Measurements from ENCODE around the gene TOPBP1.

- TF ChIP-seq EP300 (IDR thresholded peaks at IDR 0.05): no peak
- TF ChIP-seq, protein P1, sequence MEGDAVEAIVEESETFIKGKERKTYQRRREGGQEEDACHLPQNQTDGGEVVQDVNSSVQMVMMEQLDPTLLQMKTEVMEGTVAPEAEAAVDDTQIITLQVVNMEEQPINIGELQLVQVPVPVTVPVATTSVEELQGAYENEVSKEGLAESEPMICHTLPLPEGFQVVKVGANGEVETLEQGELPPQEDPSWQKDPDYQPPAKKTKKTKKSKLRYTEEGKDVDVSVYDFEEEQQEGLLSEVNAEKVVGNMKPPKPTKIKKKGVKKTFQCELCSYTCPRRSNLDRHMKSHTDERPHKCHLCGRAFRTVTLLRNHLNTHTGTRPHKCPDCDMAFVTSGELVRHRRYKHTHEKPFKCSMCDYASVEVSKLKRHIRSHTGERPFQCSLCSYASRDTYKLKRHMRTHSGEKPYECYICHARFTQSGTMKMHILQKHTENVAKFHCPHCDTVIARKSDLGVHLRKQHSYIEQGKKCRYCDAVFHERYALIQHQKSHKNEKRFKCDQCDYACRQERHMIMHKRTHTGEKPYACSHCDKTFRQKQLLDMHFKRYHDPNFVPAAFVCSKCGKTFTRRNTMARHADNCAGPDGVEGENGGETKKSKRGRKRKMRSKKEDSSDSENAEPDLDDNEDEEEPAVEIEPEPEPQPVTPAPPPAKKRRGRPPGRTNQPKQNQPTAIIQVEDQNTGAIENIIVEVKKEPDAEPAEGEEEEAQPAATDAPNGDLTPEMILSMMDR (IDR thresholded peaks at IDR 0.05): no peak
Measured at GRCh38 chr3:133659806-133660205, 1.9 kb downstream of the TOPBP1 start.
